GM19025 (cell line): ENCODE results near the gene SLC12A3.

ENCODE experiments used
- ATAC-seq: cut with Tn5 transposase; IDR thresholded peaks from one replicate; pipeline ENCODE4 v1.9.1; 2021; ENCODE audit warnings: mild to moderate bottlenecking, low read depth, moderate library complexity; ENCODE audit not compliant: unreplicated experiment

Gene SLC12A3

DNA sequence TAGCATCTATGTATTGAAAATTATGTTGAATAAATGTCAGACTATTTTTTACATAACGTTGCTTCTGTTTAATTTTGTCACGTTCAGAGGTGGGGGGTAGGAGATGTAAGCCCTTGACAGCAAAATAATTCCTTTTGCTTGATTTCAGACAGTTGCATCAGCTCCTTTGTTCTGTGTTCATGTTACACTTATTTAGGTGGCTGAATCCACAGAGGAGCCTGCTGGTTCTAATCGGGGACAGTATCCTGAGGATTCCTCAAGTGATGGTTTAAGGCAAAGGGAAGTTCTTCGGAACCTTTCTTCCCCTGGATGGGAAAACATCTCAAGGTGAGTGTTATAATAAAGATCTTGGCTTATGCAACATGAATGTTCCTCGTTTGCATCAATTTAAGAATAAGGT lies 71.5 kb downstream of the SLC12A3 start:
- ATAC-seq: no peak

DNA sequence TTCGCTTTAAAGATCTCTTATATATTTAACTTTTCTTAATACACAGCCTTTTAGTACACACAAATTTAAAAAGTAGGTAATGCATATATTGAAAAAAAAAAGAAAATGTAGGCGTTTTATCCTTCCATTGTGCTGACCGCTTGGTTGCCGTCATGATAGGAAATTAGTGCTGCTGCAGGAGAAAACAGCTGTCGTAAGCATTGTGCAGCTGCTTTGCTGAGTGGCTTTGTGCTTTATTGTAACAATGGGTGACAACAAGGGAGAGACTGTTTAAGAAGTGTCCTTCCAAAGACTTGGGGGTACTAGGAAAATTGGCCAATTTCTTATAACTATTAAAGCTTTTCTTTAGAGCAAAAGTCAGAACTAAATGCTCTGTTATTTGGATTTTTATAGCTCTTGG lies 71.9 kb downstream of the SLC12A3 start:
- ATAC-seq: no peak

DNA sequence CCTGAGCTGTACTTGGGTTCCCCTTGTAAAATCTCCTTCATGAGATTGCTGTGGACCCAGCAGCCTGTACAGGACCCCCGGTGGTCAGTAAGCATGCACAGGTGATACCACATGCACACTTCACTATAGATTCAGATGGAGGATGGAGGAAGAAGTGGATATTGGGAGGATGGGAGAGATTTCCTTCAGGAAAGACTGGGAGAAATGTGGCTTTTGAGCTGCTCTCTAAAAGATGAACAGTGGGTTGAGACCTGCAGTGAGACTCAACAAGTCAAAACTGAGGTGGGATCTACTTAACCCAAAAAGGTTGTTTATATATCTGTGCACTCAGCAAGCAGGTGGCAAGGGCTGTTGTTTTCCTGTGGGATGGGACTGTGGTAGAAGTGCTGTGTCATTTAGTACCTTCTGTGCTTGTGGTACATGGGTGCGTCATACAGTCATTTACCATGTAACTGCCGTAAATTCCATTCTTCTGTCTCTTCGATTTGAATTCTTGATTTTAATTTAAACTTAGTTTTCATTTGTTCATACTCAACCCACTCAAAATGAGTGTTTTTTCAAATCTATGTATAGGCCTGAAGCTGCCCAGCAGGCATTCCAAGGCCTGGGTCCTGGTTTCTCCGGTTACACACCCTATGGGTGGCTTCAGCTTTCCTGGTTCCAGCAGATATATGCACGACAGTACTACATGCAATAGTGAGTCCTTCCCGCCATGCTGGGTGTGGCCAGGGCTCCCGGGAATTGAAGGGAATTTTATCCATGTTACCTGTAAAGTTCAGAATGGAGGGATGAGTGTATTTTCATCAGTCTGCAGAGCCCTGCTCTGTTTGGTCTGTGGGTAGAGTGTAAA lies 73.9 kb downstream of the SLC12A3 start:
- no peak for ATAC-seq

DNA sequence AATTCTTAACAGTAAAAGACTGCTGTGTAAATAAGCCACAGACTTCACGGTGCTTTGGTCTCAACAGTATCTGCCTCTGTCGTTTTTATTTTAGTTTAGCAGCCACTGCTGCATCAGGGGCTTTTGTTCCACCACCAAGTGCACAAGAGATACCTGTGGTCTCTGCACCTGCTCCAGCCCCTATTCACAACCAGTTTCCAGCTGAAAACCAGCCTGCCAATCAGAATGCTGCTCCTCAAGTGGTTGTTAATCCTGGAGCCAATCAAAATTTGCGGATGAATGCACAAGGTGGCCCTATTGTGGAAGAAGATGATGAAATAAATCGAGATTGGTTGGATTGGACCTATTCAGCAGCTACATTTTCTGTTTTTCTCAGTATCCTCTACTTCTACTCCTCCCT lies 74.8 kb downstream of the SLC12A3 start:
- no peak for ATAC-seq

DNA sequence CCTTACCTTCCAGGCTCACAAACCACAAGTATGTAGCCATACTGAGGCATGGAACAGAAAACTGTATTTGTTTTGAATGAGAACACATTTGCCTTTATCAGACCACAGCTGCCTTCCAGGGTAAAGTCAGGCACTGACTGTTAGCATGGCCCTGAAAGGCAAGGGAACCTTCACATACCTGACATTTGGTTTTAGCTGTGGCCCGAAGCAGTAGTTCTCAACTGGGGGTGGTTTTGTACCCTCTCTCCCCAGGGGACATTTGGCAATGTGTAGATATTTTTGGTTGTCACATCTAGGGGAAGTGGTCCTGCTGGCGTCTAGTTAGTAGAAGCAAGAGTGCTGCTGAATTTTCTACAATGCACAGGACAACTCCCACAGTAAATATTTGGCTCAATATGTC lies 76.1 kb downstream of the SLC12A3 start:
- no peak for ATAC-seq

DNA sequence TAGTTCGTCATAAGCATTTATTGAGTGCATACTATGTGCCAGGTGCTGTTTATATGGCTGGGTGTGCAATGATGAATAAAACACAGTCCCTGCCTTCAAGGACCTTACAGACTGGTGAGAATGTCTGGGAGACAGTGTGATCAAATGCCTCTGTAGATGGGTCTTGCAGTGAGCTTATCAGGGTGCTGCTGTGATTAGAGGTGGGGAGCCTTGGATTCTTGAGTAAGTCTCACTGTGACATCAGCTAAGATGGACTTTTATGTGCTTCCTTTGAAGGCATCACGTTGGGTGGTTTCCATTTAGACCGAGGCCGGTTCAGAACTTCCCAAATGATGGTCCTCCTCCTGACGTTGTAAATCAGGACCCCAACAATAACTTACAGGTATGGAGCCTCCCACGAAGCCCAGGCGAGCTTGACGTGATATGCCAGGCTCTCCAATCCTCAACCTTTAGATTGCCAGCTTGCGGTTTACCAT lies 76.9 kb downstream of the SLC12A3 start:
- no peak for ATAC-seq

DNA sequence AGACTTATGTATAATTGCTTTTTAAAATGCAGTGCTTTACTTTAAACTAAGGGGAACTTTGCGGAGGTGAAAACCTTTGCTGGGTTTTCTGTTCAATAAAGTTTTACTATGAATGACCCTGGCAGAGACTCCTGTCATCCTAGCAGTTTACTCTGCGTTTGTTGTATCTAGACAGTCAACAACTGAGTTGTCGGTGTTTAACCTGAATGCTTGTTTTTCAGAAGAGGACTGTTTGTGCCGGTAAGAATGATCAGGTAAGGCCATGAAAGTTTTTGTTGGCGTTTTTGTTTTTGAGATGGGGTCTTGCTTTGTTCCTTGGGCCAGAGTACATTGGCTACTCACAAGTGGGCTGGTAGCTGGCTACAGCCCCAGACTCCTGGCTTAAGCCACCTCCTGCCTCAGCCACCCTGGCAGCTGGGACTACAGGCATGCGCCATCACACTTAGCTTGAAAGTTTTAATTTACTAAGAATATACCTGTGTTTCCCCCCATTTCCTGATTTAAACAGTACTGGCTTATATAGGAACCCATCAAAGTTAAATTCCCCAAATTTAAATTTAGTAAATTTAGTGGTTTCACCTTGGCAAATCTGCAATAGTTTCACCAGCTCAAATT lies 78.9 kb downstream of the SLC12A3 start:
- no peak for ATAC-seq

DNA sequence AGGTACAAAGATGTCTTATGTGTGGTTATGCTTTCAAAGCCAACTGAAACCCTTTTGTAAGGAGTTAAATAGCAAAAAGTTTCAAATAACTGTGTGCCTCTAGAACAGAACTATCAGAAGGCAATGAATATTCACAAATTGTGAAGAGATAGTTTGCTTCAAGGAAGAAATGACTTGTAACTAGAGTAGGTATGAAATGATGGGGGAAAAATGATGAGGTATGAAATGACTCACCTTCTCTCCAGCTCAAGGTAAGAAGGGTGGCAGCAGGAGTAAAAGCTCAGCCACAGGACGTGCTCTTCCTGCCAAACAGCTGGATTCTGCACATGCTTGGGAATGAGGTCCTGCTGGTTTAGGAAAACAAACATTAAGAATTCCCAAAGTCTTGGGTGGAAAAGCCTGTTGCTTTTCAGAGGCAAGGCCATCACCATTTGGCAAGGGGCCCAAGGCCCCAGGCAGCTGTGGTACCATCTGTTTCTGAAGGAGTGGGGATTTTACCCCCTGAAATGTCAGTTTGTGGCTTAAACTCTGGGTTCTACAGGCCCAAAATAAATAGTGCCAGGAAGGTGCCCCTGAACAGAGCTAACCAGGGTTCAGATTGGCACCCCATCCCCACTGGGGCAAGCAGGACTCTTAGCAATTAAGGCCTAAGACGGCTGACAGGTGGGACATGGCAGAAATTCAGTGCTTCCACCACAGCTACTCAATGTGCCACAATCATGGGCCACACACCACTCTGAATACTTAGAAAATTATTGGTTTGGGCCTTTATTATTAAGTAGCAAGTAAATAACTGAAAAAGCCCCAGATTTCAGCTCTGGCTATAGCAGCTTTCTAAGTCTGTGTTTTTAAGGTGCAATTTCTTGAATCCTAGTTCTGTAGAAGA lies 80.2 kb downstream of the SLC12A3 start:
- peak; percentile 50 for ATAC-seq

DNA sequence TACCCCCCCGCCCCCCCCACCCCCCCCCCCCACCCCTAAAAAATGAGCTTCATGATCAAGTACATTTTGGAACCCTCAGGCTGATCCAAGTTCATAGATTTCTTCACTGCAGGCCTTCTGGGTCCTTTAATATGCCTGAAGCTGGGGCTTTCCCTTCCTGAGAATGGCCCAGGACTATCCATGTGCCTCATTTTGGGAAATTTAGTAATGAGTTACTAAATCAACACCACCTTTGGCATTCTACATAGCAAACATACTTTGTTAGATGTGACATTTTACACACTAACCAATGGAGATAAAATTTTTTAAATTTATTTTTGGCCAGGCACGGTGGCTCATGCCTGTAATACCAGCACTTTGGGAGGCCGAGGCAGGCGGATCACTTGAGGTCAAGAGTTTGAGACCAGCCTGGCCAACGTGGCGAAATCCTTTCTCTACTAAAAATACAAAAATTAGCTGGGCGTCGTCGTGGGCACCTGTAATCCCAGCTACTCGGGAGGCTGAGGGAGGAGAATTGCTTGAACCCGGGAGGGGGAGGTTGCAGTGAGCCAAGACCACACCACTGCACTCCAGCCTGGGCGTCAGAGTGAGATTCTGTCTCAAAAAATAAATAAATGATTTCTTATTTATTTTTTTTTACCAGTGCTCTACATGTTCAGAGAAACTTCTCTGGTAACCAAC lies 81.0 kb downstream of the SLC12A3 start:
- no peak for ATAC-seq

DNA sequence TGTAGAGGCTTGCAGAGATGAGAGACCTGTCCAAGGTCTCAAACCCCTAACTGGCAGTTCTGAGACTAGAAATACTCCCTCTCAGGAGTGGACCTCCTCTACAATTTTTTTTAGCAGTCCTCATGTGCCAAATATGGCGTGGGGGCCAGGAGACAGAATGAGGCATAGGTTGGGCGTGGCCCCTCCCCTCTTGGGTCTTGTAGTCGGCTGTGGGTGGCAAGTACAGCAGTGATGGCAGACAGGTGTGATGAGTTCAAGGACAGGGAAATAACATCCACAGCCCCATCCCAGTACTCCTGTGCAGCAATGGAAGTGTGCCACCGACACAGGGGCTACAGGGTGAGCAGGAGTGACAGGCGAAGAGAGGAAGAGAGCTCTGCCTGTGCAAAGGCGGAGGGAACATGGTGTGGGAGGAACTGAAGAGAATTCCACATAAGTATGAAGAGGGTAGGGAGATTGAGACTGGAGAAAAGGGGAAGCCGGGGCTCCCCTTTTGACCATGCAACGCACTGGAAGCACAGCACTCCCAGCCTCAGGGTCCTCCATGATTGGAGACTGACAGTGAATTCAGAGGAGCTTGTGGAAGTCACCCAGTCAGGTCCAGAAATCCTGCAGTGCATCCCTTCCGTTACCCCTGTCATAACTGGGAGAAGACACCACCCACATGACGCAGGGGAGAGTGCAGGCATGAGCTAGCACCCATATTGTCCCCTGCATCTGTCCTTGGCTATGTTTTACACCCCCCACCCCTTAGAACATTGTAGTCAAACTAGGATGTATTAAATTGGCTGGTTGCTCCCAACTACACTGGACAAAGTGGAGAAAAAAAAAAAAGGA lies 82.0 kb downstream of the SLC12A3 start:
- ATAC-seq: no peak

DNA sequence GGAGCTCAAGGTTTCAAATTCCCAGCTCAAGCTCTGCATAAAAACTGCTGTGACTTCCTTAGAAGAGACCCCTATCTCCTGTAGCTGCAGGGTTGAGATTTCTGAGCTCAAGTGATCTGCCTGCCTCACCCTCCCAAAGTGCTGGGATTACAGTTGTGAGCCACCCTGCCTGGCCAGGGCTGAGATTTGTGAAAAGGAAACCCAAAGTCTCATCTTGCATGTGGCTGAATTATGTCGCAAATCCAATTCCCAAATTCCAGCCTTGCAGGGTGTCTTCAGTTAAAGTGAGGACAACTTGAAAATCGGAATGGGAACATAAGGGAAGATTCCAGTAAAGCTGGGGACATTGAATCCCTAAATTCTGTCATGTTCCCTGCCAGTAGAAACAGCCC lies 82.6 kb downstream of the SLC12A3 start:
- ATAC-seq: no peak

DNA sequence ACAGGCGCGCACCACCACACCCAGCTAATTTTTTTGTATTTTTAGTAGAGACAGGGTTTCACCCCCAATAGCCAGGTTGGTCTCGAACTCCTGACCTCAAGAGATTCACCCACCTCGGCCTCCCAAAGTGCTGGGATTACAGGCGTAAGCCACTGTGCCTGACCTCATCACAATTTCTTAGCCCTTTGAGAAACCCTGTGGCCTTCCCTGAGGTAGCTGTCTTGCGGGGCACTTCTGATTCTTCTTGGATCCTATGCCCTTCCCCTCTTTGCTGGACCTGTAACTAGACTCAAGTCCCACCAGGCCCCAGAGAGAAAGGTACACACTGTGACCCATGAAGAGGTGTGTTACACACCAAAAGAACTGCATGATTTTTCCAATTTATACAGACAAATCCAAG lies 83.2 kb downstream of the SLC12A3 start:
- ATAC-seq: no peak

DNA sequence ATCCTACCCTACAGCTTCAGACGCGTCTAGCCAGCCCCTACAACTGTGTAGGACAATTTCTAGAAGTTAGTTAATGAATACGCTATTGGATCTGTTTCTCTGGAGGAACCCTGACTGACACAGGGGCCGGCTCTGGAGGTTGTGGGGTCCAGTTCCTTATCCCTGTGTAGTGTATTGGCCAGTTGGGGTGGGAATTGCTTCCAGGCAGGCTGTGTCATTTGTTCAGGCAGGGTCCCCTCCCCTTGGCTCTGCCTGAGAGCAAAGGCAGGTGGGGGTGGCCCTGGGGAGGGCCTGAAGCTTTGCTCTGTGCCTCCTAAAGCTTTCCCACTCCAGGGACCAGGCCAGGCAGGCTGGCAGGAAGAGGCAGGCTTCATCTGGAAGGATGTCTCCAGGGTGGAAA lies 85.0 kb downstream of the SLC12A3 start:
- ATAC-seq: no peak

DNA sequence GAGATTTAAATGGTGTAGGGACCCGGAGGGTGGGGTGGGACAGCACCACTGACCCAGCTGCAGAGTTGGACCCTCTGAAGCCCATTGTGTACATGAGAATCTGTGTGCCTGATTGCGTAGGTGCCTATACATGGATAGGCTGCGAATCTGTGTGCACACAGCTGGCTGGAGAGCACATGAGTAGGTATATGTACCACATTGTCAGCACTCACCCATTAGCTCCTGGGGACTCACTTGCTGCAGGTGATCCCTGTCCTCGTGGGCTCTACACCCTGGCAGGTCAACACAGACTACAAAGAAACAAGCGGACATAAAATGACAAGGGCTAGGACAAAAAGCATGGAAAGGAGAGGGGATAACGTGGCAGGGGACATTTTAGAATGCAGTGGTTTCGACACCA lies 85.4 kb downstream of the SLC12A3 start:
- ATAC-seq: no peak

DNA sequence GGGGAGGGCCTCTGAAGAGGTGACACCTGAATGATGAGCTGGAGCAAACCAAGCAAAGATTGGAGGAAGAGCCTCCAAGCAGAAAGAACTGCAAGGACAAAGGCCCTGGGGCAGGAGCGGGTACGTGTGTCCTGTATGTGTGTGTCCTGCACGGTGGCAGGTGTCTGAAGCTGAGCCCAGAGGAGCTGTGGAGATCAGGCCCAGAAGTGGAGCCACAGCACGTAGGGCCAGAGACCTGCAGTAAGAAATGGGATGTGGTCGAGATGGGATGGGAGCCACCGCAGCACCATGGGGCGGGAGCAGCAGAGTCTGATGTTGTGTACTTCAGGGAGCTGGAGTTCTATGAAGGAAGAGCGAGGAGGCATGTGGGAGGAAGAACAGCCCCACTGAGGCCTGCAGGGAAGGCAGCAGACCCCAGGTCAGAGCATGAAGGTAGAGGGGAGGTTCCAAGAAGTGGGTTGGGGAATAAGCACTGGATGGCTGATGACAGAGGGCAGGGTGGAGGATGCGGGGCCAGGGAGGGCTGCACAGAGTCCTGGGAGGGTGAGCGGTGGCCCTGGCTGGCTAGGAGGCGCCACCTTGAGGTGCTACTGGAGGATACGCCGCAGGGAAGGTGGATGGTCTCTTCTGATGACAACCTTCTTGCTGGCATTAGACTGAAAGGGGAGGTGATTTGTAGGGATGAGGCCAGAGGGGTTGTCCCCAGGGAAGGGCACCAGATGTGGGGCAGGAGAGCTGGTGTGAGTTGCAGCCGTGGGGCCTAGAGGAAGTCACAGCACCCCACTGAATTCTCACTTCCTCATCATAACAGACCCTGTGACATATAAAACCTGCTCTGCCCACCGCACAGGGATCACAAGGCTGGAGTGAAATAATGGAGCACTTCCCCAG lies 86.1 kb downstream of the SLC12A3 start:
- peak; percentile 54 for ATAC-seq

DNA sequence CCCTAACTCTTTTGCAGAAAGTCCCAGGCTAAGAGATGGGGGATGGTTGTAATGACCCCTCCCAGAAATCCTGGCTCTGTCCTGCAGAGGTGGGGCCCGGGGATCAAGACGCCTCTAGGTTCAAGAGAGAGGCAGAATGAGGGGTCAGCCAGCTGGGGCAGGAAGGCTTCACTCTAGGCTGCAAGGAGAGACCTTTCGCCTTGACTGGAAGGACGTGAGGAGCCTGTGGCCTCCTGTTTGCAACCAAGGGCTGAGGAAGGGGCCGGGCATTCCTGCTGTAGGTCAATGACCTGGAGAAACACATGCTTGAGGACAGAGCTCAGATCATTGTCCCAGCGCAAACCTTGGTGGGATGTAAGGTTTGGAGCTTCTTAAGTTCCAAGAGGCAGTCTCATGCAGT lies 88.0 kb downstream of the SLC12A3 start:
- no peak for ATAC-seq

DNA sequence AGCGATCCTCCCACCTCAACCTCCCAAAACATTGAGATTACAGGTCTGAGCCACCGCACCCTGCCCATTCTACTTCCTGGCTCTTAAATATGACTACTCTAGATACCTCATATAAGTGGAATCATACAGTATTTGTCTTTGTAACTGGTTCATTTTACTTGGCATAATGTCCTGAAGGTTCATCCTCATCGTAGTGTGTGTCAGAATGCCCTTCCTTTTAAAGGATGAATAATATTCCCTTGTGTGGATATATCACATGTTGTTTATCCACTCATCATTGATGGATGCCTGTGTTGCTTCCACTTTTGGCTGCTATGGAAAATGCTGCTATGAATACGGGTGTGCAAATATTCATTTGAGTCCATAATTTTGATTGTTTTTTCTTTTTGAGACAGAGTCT lies 91.1 kb downstream of the SLC12A3 start:
- ATAC-seq: no peak

DNA sequence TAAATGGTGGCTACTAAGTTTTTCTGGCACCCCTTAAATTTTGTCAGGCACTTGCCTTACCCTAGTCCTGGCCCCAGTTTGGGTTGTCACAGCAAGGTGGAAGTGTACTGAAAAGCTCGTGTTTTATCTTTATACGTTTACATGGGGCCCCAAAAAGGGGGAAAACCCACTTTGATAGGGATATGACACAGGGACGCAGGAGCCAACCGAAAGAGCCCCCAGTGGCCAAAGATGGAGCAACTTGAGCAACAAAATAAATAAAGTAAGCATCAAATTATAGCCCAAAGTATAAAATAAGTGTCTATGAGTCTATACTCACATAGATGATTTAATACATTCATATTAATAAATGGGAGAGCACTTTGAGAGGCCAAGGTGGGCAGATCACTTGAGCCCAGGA lies 91.7 kb downstream of the SLC12A3 start:
- no peak for ATAC-seq
